Muscle of leg (tissue), 11 donors: Measurements from ENCODE around the gene HS2ST1. TPM values are rescaled to one million over a fixed set of nuclear protein-coding genes. Genes with fewer than 3 reads are reported as not detected.

Experiments used
- DNase-seq: peaks from one replicate; pipeline ENCODE4 v3.0.0; 2013
- H3K27ac ChIP-seq: one replicate; pipeline ENCODE4 v1.5.1; 2013; ENCODE audit warnings: mild to moderate bottlenecking, low read length, control low read depth
- H3K27me3 ChIP-seq: one replicate; pipeline ENCODE4 v1.6.1; 2013; ENCODE audit warnings: low read length; ENCODE audit not compliant: control insufficient read depth, insufficient read depth
- H3K36me3 ChIP-seq: one replicate; pipeline ENCODE4 v1.6.1; 2013; ENCODE audit warnings: low read length; ENCODE audit not compliant: control insufficient read depth, insufficient read depth
- H3K4me1 ChIP-seq: one replicate; pipeline ENCODE4 v1.6.1; 2013; ENCODE audit warnings: low read length; ENCODE audit not compliant: control insufficient read depth, insufficient read depth
- H3K4me3 ChIP-seq: one replicate; pipeline ENCODE4 v1.5.1; 2013; ENCODE audit warnings: low read length, control low read depth
- H3K9me3 ChIP-seq: replicated peaks from 2 replicates; pipeline ENCODE4 v1.6.1; 2013; ENCODE audit warnings: low read depth, low read length; ENCODE audit not compliant: control insufficient read depth
- WGBS: methylation state at CpG from one replicate; pipeline ENCODE4 v1.1.5; 2013; ENCODE audit warnings: missing lambda C conversion rate; ENCODE audit not compliant: insufficient coverage; 5-methylcytosine and 5-hydroxymethylcytosine counted together
- polyA plus RNA-seq, 8 donors: library from polyadenylated mRNA; unstranded; fragments of 120-200 nt; gene quantifications; one replicate each; pipeline versions ENCODE4 v1.2.1 to v1.2.3, GENCODE V29; 2013; ENCODE audit warnings: inconsistent platforms in 1 of 8, low replicate concordance in 1 of 8; ENCODE audit not compliant: insufficient read length in 8 of 8, insufficient read depth in 1 of 8
- total RNA-seq: library from RNA; stranded (reverse); fragments of 120-200 nt; gene quantifications from one replicate; pipeline ENCODE4 v1.2.4, GENCODE V29; 2013

HS2ST1 gene
- total and polyA plus RNA-seq, 9 donors: 12.4 to 25.5 (median 18.9) TPM

DNA sequence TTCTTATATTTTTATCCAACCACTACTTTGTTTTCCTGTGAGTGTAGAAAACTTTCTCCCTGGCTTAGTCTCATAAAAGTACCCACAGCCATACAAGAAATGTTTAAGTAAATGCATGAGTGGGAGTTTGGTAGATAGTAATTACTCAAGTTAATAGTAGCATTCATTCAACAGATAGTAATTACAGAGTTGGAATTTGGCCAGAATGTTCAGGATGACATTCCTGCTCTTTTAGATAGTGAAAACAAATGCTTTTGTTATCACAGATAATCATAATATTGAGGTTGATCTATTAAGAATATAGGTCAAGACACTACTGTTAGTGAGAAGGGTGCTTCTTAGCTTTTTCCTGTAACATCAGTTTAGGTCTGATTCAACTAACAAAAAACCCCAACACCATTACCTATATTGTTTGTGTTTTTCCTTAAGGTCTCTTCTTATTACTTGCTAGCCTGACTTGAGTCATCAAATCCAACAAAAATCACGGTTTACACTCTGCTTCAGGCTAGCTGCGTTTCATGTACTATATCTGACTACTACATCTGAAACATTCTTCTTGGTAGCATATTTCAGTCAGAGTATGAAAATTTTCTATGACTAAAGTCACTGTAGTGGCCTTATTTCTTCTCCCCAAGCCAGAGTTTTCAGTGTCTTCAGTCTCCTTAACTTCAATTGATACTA, 163.7 kb downstream of the HS2ST1 start:
- 100% methylated on average over 1 of the region's 2 CpGs for WGBS
- no peak for DNase-seq

GRCh38 chr1:87084244-87084836, 169.9 kb downstream of the HS2ST1 start:
- H3K27ac ChIP-seq: no peak overlapping the region
- no peaks in the 10 kb centered on the region for H3K36me3 ChIP-seq
- no peaks in the 10 kb centered on the region for H3K27me3 ChIP-seq
- H3K4me3 ChIP-seq: no peak overlapping the region
- no CpG with 5 or more reads among the region's 3 CpGs for WGBS
- peak; percentile 51 for DNase-seq
- H3K4me1 ChIP-seq: no peaks in the 10 kb centered on the region
- H3K9me3 ChIP-seq: no peaks in the 10 kb centered on the region

More for the DNA sequence above, 163.7 kb downstream of the HS2ST1 start:
- Histone ChIP-seq H3K36me3 (no peaks in the 10 kb centered on the region), H3K4me1 (no peaks in the 10 kb centered on the region), H3K9me3 (no peaks in the 10 kb centered on the region), H3K4me3 (no peak overlapping the region), H3K27ac (no peak overlapping the region), H3K27me3 (no peaks in the 10 kb centered on the region)

- no peak for DNase-seq
- Histone ChIP-seq H3K4me1 (no peaks in the 10 kb centered on the region), H3K27ac (no peak overlapping the region), H3K4me3 (no peak overlapping the region), H3K9me3 (no peaks in the 10 kb centered on the region), H3K27me3 (no peaks in the 10 kb centered on the region), H3K36me3 (no peaks in the 10 kb centered on the region)
- WGBS: 90% methylated on average over 6 of the region's 8 CpGs
These were observed 171.7 kb downstream of the HS2ST1 start for GRCh38 chr1:87086120-87086519.

- no peak for DNase-seq
- Histone ChIP-seq H3K27ac (no peak overlapping the region), H3K4me3 (no peak overlapping the region), H3K4me1 (no peaks in the 10 kb centered on the region), H3K36me3 (no peaks in the 10 kb centered on the region), H3K9me3 (no peaks in the 10 kb centered on the region), H3K27me3 (no peaks in the 10 kb centered on the region)
- 100% methylated on average over 1 of the region's 5 CpGs for WGBS
These were observed 174.8 kb downstream of the HS2ST1 start for GRCh38 chr1:87089070-87089736.

- no CpG with 5 or more reads among the region's 2 CpGs for WGBS
- no peaks in the 10 kb centered on the region for H3K9me3 ChIP-seq
- no peak overlapping the region for H3K4me3 ChIP-seq
- no peak overlapping the region for H3K27ac ChIP-seq
- DNase-seq: no peak
- H3K36me3 ChIP-seq: no peaks in the 10 kb centered on the region
- no peaks in the 10 kb centered on the region for H3K4me1 ChIP-seq
- H3K27me3 ChIP-seq: no peaks in the 10 kb centered on the region
These were observed 175.4 kb downstream of the HS2ST1 start for GRCh38 chr1:87089823-87090222.

DNA sequence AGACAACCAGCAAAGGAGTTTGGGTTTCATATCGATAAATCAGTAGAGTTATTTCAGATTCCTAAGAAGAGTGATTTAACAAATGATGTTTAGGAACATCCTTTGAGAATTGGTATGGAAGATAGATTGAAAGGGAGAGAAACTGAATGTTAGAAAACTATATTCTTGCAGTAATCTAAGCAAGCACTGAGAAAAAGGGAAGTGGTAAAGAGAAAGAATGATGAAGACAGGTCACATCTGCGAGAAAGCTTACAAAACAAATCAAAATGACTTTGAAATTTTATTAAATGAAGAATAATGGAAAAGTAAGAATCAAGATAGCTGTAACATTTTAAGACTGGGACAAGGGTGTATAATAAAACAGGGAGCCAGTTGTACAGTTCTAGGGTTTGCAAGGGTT, 177.0 kb downstream of the HS2ST1 start:
- Histone ChIP-seq H3K4me1 (no peaks in the 10 kb centered on the region), H3K27me3 (no peaks in the 10 kb centered on the region), H3K9me3 (no peaks in the 10 kb centered on the region), H3K27ac (no peak overlapping the region), H3K36me3 (no peaks in the 10 kb centered on the region), H3K4me3 (no peak overlapping the region)
- WGBS: 75% methylated on average over 1 of the region's 2 CpGs
- DNase-seq: no peak

- Histone ChIP-seq H3K4me1 (no peaks in the 10 kb centered on the region), H3K4me3 (no peak overlapping the region), H3K27me3 (no peaks in the 10 kb centered on the region), H3K9me3 (no peaks in the 10 kb centered on the region), H3K27ac (no peak overlapping the region), H3K36me3 (no peaks in the 10 kb centered on the region)
- no peak for DNase-seq
- no CpG with 5 or more reads among the region's 3 CpGs for whole genome bisulfite sequencing
These were observed 178.4 kb downstream of the HS2ST1 start for GRCh38 chr1:87092846-87093245.

- H3K27ac ChIP-seq: no peak overlapping the region
- DNase-seq: no peak
- WGBS: no CpG with 5 or more reads among the region's 4 CpGs
- H3K9me3 ChIP-seq: no peaks in the 10 kb centered on the region
- no peak overlapping the region for H3K4me3 ChIP-seq
- H3K4me1 ChIP-seq: no peaks in the 10 kb centered on the region
- no peaks in the 10 kb centered on the region for H3K27me3 ChIP-seq
- H3K36me3 ChIP-seq: no peaks in the 10 kb centered on the region
These were observed 178.9 kb downstream of the HS2ST1 start for GRCh38 chr1:87093286-87093685.

DNA sequence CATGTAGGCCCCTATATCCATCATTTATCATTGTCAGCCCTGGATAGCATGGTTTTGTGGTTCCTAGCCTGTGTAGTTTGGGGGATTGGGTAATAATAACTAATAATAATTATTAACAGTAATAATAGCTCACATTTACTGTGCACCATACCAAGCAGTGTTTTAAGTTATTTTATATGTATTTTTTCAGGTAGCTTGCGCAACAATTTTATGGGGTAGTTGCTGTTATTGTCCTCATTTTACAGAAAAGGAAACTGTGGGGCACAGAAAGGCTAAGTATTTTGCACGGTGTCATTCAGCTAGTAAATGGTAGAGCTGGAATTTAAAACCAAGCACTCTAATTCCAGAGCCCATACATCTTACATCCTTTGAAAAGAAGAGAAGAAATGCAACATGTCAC, 179.8 kb downstream of the HS2ST1 start:
- Histone ChIP-seq H3K4me3 (no peak overlapping the region), H3K36me3 (no peaks in the 10 kb centered on the region), H3K27me3 (no peaks in the 10 kb centered on the region), H3K9me3 (no peaks in the 10 kb centered on the region), H3K27ac (no peak overlapping the region), H3K4me1 (no peaks in the 10 kb centered on the region)
- DNase-seq: no peak
- no CpG with 5 or more reads among the region's 2 CpGs for WGBS

DNA sequence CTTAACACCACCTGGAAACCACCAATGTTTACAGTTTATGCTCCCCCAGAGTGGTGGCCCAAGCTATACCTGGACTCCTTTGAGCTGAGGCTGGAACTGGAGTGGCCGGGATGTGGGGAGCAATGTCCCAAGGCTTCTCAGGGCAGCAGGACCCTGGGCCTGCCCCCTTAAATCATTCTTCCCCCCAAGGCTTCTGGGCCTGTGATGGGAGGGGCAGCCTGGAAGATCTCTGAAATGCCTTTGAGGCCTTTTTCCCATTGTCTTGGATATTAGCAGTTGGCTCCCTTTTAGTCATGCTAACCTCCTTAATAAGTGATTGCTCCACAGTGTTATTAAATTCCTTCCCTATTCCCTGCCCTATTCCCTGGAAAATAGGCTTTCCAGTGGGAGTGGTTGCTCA, 185.8 kb downstream of the HS2ST1 start:
- WGBS: no CpG with 5 or more reads among the region's 1 CpG

More for the DNA sequence above, 185.8 kb downstream of the HS2ST1 start:
- Histone ChIP-seq H3K9me3 (peaks cover 7% of the 10 kb centered on the region), H3K27me3 (no peaks in the 10 kb centered on the region), H3K4me1 (no peaks in the 10 kb centered on the region), H3K27ac (no peak overlapping the region), H3K36me3 (no peaks in the 10 kb centered on the region), H3K4me3 (no peak overlapping the region)
- DNase-seq: no peak
